Left ventricle myocardium superior (tissue), 1 donor: ENCODE measurements around the gene SLC12A2. TPM values are rescaled to one million over a fixed set of nuclear protein-coding genes. Genes with fewer than 3 reads are reported as not detected.

Experiments
- ATAC-seq: fragments of 200-7000 bp; cut with Tn5 transposase; one replicate; pipeline ENCODE4 v1.9.1; 2020; ENCODE audit warnings: mild to moderate bottlenecking, moderate library complexity
- DNase-seq: peaks from one replicate; pipeline ENCODE4 v3.0.0-alpha.2; 2020
- intact Hi-C: fragments of 100-400 bp; cut with micrococcal nuclease; formaldehyde crosslinking; loops from one replicate; pipeline ENCODE4 v1.11.0; 2022
- total RNA-seq: library from RNA; stranded (reverse); fragmentation: NEBNext Ultra II Directional; extraction: Animal tissue kit (Norgen Biotek cat#: 25700); gene quantifications from one replicate; pipeline ENCODE4 v1.2.1, GENCODE V29; 2021
- donor health status: DM: no; HTN: yes; CAD: no; lungs with severe emphysema.

SLC12A2 gene
- total RNA-seq, 1 donor from 2014 or later = 11.0 TPM

DNA sequence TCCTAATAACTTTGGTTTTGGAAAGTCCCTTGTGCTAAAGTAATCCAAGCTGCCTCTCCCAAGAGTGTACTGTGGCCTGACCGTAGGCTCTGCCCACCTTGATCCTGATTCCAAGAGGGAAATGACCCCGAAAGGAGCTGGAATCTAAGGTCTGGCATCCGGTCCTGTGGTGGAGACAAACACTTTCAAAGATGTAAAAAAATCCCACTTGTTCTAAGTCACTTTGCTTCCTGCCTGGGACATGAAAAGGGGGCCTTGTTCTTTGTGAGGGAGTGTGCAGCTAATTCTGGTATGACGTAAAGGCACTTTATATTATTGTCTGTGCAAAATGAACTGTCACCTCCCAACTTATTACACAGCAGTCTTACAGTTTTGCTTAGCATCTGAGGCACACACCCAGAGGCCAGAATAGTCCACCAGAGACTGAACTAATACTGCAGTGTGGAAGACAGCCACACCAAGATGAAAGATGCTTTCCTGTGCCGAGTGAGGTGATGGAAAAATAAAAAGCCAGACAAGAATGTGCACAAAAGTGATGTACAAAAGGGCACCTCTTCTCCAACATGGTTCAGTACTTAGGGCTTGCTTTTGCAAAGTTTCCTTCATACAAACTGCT lies 128.7 kb downstream of the SLC12A2 start:
- intact Hi-C loops = loop anchor here (10.0 kb wide), 1 partner anchor 633 kb away; no protein-coding TSS in a partner anchor
- DNase-seq (no peak), ATAC-seq (no peak)

DNA sequence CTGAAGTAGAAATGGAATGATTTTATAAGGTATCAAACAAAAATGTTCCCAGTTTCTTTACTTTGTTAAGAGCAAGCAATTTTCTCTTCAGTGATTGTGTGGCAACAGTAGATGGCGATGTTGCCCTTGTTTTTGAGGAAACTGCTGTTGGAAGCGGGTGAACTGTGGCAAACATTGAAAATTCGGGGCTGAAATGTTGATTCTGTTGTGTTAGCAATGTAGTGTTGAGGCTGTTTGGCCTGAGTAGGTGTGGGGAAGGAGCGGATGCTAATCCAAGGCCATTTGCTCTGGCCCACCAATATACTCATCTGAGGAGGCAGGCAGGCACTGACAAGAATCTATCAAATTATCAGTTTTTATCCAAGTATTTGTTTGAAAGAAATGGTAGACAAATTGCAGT lies 129.8 kb downstream of the SLC12A2 start:
- intact Hi-C loops = loop anchor here (10.0 kb wide), 1 partner anchor 631 kb away; no protein-coding TSS in a partner anchor
- ATAC-seq (no peak), DNase-seq (no peak)

DNA sequence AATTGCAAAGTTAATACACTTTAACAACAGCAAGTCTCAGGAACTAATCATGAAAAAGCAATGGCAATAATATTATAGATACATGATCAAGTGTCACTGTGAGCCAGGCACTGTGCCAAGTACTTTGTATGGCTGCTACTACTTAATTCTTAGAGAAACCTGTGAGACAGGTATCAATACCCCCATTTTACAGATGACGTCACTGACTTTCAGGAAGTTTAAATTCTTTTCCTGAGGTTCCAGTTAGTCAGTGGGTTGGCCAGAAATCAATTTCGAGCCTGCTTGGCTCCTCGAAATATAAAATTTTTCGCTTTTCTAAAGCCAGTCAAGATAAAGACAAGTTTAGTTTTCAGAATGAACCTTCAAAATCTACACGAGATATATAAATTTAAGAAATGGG lies 130.3 kb downstream of the SLC12A2 start:
- no peak for DNase-seq
- intact Hi-C loops = loop anchor here (10.0 kb wide), 1 partner anchor 631 kb away; no protein-coding TSS in a partner anchor
- no peak for ATAC-seq

DNA sequence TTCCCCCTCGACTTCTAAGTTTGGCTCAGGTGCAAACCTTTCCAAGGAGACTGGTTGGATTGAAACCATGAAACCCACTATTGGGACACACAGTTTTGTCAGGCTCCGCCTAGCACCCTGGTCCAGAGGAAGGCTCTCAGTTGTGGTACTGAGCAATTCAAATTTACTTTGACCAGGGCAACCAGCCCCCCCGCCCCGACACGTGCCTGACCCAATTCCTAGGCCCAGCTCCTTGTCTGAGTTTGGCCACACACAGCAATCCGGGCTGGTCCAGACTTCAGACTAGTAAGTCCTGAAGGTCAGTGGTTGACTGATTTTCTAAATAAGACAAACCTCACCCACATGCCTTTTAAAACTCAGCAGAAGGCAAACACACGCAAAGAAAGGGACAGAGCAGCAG lies 132.7 kb downstream of the SLC12A2 start:
- intact Hi-C loops = loop anchor here (5.0 to 10.0 kb wide), 2 partner anchors 281 to 629 kb away; no protein-coding TSS in a partner anchor
- ATAC-seq (no peak), DNase-seq (no peak)

DNA sequence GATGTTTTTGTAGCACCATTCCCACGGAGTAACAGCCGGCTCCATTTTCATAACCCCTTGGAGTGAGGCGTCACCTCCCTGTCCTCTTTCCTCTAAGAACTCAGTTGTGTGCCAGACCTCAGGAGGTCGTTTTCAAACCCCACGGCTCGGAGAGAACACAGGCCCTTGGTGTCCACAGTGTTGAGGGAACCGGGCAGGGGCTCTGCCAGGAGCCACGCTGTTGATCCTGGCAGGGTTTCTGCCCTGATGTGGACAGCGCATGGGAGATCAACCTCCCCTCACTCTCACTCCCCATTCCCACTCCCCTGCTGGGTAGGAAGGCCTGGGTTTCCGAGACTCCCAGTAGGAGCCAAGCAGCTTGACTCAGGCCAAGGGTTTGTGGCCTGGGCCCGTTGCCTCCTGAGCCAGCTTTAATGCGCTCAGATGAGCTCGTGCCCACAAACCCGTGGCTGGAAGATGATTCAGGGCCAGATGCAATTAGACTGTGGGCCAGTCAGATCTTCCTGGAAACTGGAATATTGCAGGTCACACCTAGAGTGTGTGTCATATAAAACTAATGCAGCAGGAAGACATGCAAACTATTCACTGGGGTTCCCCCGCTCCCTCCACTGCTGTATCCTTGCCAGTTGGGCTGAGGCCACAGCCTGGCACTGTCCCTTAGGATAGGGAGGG lies 133.4 kb downstream of the SLC12A2 start:
- ATAC-seq (peak; percentile 89), DNase-seq (peak; percentile 55)
- intact Hi-C loops = loop anchor here (5.0 to 10.0 kb wide), 2 partner anchors 280 to 628 kb away; no protein-coding TSS in a partner anchor

DNA sequence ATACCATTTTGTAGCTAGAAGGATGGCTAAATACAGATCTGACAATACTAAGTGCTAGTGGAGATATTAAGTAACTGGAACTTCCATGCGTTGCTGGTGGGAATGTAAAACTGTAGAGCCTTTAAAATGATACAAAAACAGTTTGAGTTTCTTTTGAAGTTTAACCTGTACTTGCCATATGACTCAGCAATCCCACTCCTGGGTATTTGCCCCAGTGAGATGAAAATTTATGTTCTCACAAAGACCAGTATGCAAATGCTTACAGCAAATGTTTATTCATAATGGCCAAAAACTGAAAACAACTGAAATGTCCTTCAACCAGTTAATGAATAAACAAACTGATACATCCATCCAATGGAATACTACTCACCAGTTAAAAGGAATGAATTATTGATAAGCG lies 137.3 kb downstream of the SLC12A2 start:
- intact Hi-C loops = no loop called here
- no peak for ATAC-seq
- DNase-seq = no peak

DNA sequence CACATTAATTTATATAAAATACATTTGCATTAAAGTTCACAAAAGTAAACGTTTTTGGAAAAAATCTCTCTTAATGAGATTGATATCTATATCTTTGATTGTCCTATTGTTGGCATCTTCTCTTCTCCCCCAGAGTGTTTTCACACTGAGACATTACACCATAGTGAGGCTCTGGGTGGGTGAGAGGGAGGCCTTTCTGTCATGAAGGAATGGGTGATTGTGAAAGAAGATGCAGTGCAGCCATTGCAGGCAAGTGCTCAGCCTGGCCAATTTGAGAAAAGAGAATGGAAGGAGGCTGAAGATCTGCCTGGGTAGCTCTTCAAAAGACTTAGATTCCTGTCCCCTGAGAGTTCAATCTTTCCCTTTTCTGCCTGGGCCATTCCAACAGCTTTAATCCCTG lies 140.8 kb downstream of the SLC12A2 start:
- intact Hi-C loops = no loop called here
- ATAC-seq (no peak), DNase-seq (no peak)

DNA sequence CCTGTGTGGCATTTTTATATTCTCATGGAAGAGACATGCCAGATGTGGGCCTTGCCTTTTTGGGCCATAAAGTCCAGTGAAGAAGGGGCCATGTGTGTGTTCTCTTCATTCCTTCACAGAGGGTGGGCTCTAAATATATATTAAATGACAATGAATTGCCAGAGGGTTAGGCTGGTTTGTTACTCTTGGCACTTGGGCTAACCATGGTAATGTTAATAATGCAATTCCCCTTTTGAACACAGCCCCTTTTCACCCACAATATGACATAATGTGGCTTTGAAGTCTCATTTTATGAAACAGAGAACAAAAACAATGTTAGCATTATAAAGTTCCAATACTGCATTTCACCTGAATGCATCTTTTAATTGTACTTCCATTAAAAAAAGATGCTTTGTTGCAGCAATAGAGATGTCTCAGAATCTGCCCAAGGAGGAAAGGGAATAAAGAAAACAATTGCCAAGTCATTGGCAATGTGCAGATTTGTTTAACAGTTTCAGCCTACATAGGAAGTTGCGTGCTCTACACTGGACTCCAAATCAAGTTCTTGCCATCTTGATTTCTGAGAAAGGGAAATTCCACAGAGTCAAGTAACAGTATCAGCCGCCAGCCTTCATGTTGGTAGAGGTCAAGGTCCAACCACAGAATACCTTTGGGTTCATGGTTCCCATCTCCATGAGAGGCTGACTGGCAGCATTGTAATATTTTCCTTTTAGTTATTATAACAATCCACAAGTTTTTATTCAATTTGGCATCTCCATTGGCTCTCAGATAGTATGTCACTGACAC lies 141.9 kb downstream of the SLC12A2 start:
- no peak for DNase-seq
- no peak for ATAC-seq
- intact Hi-C loops = no loop called here

DNA sequence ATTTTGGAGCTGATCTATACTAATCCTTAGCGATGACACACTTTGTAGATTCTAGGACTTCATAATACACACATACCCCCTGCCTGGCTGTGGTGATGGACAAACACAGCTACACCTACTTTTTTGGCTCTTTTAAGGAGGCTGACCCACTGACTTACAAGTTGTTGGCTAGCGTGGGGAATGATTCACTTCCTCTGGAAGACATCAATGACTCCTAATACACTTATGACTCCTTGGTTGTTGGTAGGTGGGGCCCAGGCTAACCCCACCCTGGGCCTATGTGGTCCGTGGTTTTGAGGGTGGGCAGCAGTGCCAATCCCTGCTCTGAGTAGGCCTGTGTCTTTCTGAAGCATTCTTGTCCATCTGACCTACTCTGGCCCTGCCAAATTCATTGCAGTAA lies 144.4 kb downstream of the SLC12A2 start:
- no peak for DNase-seq
- intact Hi-C loops = no loop called here
- peak; percentile 82 for ATAC-seq

DNA sequence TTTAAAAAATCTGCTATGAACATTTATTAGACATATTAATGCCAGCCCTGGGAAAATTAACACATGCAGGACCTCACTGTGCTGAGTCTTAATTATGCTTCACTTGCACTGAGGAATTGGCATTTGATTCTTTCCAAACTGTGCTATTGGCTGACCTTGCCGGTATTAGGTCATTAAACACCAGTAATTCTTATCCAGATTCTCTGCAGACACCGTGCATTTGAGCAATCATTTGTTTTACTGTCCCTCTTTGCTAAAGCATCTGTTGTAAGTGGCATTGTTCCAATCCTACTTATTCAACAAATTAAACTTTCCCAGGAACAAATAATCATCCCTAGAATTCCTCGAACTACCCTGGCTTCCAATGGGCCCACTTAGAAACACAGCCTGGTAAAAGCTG lies 145.0 kb downstream of the SLC12A2 start:
- DNase-seq (no peak), ATAC-seq (peak; percentile 82)
- intact Hi-C loops = no loop called here

DNA sequence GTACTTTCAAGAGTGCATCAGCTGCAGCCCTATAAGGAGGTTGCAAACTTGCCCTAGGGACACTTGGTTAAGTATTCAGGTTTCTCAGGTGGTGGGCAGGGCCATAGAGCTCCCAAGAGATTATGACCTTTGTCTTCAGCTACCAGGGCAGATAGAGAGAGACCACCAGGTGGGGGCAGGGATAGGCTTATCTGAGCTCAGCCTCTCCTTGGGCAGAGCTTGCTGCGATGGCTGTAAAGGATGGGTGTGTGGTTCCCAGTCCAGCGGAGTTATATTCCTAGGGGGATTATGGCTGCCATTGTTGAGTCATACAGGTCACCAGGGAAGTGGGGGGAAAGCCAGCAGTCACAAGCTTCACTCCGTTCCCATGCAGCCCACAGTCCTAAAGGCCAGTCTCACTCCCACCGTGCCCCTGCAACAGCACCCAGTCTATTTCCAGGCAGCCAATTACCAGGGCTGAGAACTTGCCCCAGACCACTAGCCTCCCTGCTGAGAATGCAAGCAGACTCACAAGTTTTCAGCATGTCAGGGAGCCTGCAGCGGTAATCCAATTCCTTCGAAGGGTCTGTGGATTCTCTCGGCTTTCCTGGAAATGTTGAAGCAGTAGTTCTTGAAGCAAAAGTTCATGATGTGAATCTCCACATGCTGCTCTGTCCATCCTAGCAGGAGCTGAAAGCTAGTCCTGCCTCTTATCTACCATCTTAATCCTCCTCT lies 151.5 kb downstream of the SLC12A2 start:
- ATAC-seq (no peak), DNase-seq (no peak)
- intact Hi-C loops = no loop called here

DNA sequence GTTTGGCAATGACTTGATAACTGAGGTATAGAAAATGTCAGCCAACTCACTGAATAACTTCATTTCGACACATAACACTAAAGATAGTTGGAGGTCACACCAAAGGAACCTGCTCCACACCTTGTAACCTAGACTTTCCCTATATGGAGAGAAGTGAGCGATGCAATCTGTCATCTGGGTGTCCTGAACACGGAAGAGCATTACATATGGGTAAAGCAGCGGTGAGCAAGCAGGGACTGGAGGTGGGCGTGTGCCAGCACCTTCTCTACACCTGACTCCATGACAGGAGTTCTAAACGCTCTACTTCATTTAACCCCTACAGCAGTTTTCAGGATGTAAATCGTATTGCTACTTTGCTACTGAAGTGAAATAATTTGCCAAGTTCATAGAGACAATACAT lies 152.8 kb downstream of the SLC12A2 start:
- intact Hi-C loops = no loop called here
- no peak for ATAC-seq
- DNase-seq = no peak

DNA sequence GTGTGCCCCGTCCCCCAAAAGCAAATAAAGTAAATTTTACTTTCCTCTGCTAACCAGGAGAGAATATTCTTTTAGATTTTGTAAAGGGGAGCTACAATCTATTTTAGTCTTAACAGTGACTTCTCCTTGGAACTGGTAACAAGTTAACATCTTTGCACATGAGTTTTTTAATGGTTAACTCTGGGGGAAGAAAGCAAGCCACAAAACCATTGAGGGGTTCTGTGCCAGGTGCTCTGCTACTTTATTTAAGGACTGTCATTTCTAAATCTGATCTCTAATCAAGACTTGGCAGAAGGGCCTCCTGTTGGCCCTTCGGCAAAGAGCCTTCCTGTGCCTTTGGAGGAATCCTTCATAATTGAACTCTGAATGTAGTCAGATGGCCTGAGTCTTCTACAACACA lies 153.4 kb downstream of the SLC12A2 start:
- DNase-seq = no peak
- ATAC-seq = no peak
- intact Hi-C loops = no loop called here

DNA sequence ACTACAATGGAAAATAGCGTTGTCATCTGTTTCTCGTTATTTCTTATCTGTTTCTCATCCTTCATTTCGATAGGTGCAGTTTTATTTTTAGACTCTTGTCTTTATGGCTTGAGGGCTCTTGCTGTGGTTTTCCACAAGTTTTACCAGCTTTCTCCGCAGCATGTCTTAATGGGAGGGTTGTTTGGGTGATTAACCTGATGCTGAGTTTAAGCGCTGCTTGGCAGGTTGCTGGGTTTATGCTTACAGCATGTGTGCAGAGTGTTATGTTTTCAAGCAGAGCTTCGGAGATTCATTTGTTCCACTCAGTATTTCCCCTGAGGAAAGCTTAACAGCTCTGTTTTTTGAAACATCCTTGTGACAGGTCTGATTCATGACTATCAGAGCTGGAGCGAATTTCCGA lies 154.0 kb downstream of the SLC12A2 start:
- intact Hi-C loops = no loop called here
- no peak for ATAC-seq
- no peak for DNase-seq
